Lower lobe of right lung (tissue), 2 donors: ENCODE measurements around the gene ANKRD52. TPM values are rescaled to one million over a fixed set of nuclear protein-coding genes. Genes with fewer than 3 reads are reported as not detected.

ENCODE experiments used
- ATAC-seq, 2 donors: fragments of 200-7000 bp; cut with Tn5 transposase; one replicate each; pipeline ENCODE4 v1.9.1; 2020 to 2022; ENCODE audit warnings: mild to moderate bottlenecking in 2 of 2, moderate library complexity in 2 of 2
- DNase-seq: peaks from one replicate; pipeline ENCODE4 v3.0.0-alpha.2; 2020
- H3K27ac ChIP-seq: fragments of 200-600 bp; one replicate; pipeline ENCODE4 v1.8.0; 2022
- H3K27me3 ChIP-seq: fragments of 200-600 bp; one replicate; pipeline ENCODE4 v1.8.0; 2022; ENCODE audit warnings: low read depth
- H3K36me3 ChIP-seq: fragments of 200-600 bp; one replicate; pipeline ENCODE4 v1.8.0; 2022; ENCODE audit warnings: mild to moderate bottlenecking
- H3K4me1 ChIP-seq: fragments of 200-600 bp; one replicate; pipeline ENCODE4 v1.8.0; 2022
- H3K4me3 ChIP-seq: fragments of 200-600 bp; one replicate; pipeline ENCODE4 v1.8.0; 2022; ENCODE audit warnings: mild to moderate bottlenecking
- H3K9me3 ChIP-seq: fragments of 200-600 bp; one replicate; pipeline ENCODE4 v1.8.0; 2022
- CTCF ChIP-seq: fragments of 200-600 bp; IDR thresholded peaks from one replicate; pipeline ENCODE4 v1.8.0; 2022; ENCODE audit warnings: antibody characterized with exemption, mild to moderate bottlenecking
- intact Hi-C: fragments of 100-400 bp; cut with DNase I; formaldehyde crosslinking; loops from one replicate; pipeline ENCODE4 v1.11.0; 2022
- total RNA-seq: library from RNA; stranded (reverse); fragmentation: NEBNext Ultra II Directional; extraction: Animal tissue kit (Norgen Biotek cat#: 25700); gene quantifications from one replicate; pipeline ENCODE4 v1.2.1, GENCODE V29; 2021
- donor health status: DM: no; HTN: yes; CAD: no; lungs with severe emphysema.

ANKRD52 gene
- total RNA-seq, 1 donor from 2014 or later: 27.8 TPM

- intact Hi-C loops: no loop called here
- Histone ChIP-seq H3K27ac (peak overlapping the region; percentile 94), H3K36me3 (peaks cover 24% of the 10 kb centered on the region), H3K4me1 (peaks cover 55% of the 10 kb centered on the region), H3K9me3 (no peaks in the 10 kb centered on the region), H3K27me3 (no peaks in the 10 kb centered on the region), H3K4me3 (peak overlapping the region; percentile 70)
- DNase-seq: no peak
- peak; percentile 6 to 38 for ATAC-seq
- no peak for TF ChIP-seq CTCF
These were observed 42.7 kb upstream of the ANKRD52 start for GRCh38 chr12:56300644-56301464.

GRCh38 chr12:56299853-56300643 is 41.9 kb upstream of the ANKRD52 start, which contains the start of gene CS:
TSS of gene CS (minus strand) at chr12:56300330. CDS start at chr12:56300201, 129 bp downstream.
- ATAC-seq (peak; percentile 99), DNase-seq (peak; percentile 99)
- peak within 1 kb of the TSS; percentile 94 for H3K27ac ChIP-seq
- H3K4me3 ChIP-seq: peak within 1 kb of the TSS; percentile 70
- no peak for TF ChIP-seq CTCF
- H3K9me3 ChIP-seq: no peaks in the 10 kb centered on the region
- peaks cover 18% of the 10 kb centered on the region for H3K36me3 ChIP-seq
- H3K4me1 ChIP-seq: peaks cover 57% of the 10 kb centered on the region
- intact Hi-C loops: no loop called here
- H3K27me3 ChIP-seq: no peaks in the 10 kb centered on the region

GRCh38 chr12:56299308-56299852 is 41.2 kb upstream of the ANKRD52 start:
- peak; percentile 0 to 18 for ATAC-seq
- no peak for DNase-seq
- peak overlapping the region; percentile 70 for H3K4me3 ChIP-seq
- no peak for TF ChIP-seq CTCF
- peaks cover 57% of the 10 kb centered on the region for H3K4me1 ChIP-seq
- intact Hi-C loops: no loop called here
- H3K9me3 ChIP-seq: no peaks in the 10 kb centered on the region
- H3K36me3 ChIP-seq: peaks cover 17% of the 10 kb centered on the region
- H3K27me3 ChIP-seq: no peaks in the 10 kb centered on the region
- peak overlapping the region; percentile 94 for H3K27ac ChIP-seq

- Histone ChIP-seq H3K27ac (peak overlapping the region; percentile 94), H3K9me3 (no peaks in the 10 kb centered on the region), H3K4me1 (peaks cover 62% of the 10 kb centered on the region), H3K36me3 (peaks cover 17% of the 10 kb centered on the region), H3K27me3 (no peaks in the 10 kb centered on the region), H3K4me3 (peak overlapping the region; percentile 70)
- no peak for TF ChIP-seq CTCF
- DNase-seq (no peak), ATAC-seq (no peak)
- intact Hi-C loops: no loop called here
These were observed 40.6 kb upstream of the ANKRD52 start for GRCh38 chr12:56298828-56299227.

GRCh38 chr12:56297400-56297799 is 39.2 kb upstream of the ANKRD52 start:
- intact Hi-C loops: no loop called here
- no peaks in the 10 kb centered on the region for H3K27me3 ChIP-seq
- TF ChIP-seq CTCF: no peak
- peaks cover 14% of the 10 kb centered on the region for H3K36me3 ChIP-seq
- H3K9me3 ChIP-seq: no peaks in the 10 kb centered on the region
- H3K27ac ChIP-seq: no peak overlapping the region
- ATAC-seq: no peak
- H3K4me1 ChIP-seq: peaks cover 60% of the 10 kb centered on the region
- H3K4me3 ChIP-seq: no peak overlapping the region
- no peak for DNase-seq
